Amniotic epithelial cell (primary cell): ENCODE measurements around the gene ARHGEF6.

Source experiments
- DNase-seq: peaks from one replicate; pipeline ENCODE4 v3.0.0-alpha.2; 2010; ENCODE audit warnings: low read depth

Gene ARHGEF6

GRCh38 chrX:136691028-136691809 lies 89.5 kb downstream of the ARHGEF6 start:
- peak; percentile 9 for DNase-seq

GRCh38 chrX:136689436-136689835 lies 91.3 kb downstream of the ARHGEF6 start:
- DNase-seq: peak; percentile 81

GRCh38 chrX:136687457-136687856 lies 93.3 kb downstream of the ARHGEF6 start:
- no peak for DNase-seq

GRCh38 chrX:136684120-136684519 lies 96.6 kb downstream of the ARHGEF6 start:
- DNase-seq: no peak

- DNase-seq: no peak
Observed at GRCh38 chrX:136679531-136679930, 101.2 kb downstream of the ARHGEF6 start.

GRCh38 chrX:136674270-136674985 lies 106.3 kb downstream of the ARHGEF6 start:
- no peak for DNase-seq

- DNase-seq: no peak
Observed at GRCh38 chrX:136671006-136671610, 109.6 kb downstream of the ARHGEF6 start.

GRCh38 chrX:136667446-136668168 lies 113.1 kb downstream of the ARHGEF6 start:
- DNase-seq: no peak

GRCh38 chrX:136666088-136666487 lies 114.6 kb downstream of the ARHGEF6 start:
- no peak for DNase-seq

GRCh38 chrX:136665258-136665900 lies 115.4 kb downstream of the ARHGEF6 start:
- DNase-seq: no peak

GRCh38 chrX:136662976-136663375 lies 117.8 kb downstream of the ARHGEF6 start:
- no peak for DNase-seq

GRCh38 chrX:136662104-136662503 lies 118.6 kb downstream of the ARHGEF6 start:
- no peak for DNase-seq

- DNase-seq: no peak
Observed at GRCh38 chrX:136660896-136661295, 119.8 kb downstream of the ARHGEF6 start.

- no peak for DNase-seq
Observed at GRCh38 chrX:136659174-136659573, 121.6 kb downstream of the ARHGEF6 start.

- no peak for DNase-seq
Observed at GRCh38 chrX:136658151-136658550, 122.6 kb downstream of the ARHGEF6 start.

- DNase-seq: no peak
Observed at GRCh38 chrX:136656361-136656964, 124.3 kb downstream of the ARHGEF6 start.

- DNase-seq: no peak
Observed at GRCh38 chrX:136652822-136653723, 127.7 kb downstream of the ARHGEF6 start.

GRCh38 chrX:136650811-136651210 lies 129.9 kb downstream of the ARHGEF6 start:
- no peak for DNase-seq

GRCh38 chrX:136647677-136648360 lies 132.9 kb downstream of the ARHGEF6 start, which contains the start of gene CD40LG:
Gene CD40LG (plus strand): TSS chrX:136648158. CDS start chrX:136648249, 91 bp downstream.
- DNase-seq: no peak
